H9 (cell line): ENCODE data around the gene WDR70. TPM values are rescaled to one million over a fixed set of nuclear protein-coding genes. Genes with fewer than 3 reads are reported as not detected.
"Not testable (repeated sequence)": the region's sequence is repeated elsewhere in the genome, so short reads cannot be mapped to it uniquely, and the experiment has no call there.

Experiments
- DNase-seq: peaks from one replicate; pipeline ENCODE4 v3.0.0-alpha.2; 2017
- H2AFZ ChIP-seq: one replicate; pipeline ENCODE4 v1.6.1; 2013; ENCODE audit warnings: mild to moderate bottlenecking, low read length, control low read depth, moderate library complexity
- H2AK5ac ChIP-seq: 2 replicates; pipeline ENCODE4 v1.6.1; 2013; ENCODE audit warnings: low read length, control low read depth, mixed read lengths; ENCODE audit not compliant: insufficient read length
- H2BK120ac ChIP-seq: one replicate; pipeline ENCODE4 v1.6.1; 2013; ENCODE audit warnings: low read depth, mild to moderate bottlenecking, low read length, control low read depth, inconsistent platforms; ENCODE audit not compliant: poor library complexity, severe bottlenecking
- H2BK12ac ChIP-seq: 2 replicates; pipeline ENCODE4 v1.6.1; 2013; ENCODE audit warnings: low read length, control low read depth, mixed read lengths, low read depth; ENCODE audit not compliant: insufficient read length
- H2BK15ac ChIP-seq: 2 replicates; pipeline ENCODE4 v1.6.1; 2013; ENCODE audit warnings: low read depth, low read length, control low read depth
- H2BK20ac ChIP-seq: one replicate; pipeline ENCODE4 v1.6.1; 2013; ENCODE audit warnings: low read depth, mild to moderate bottlenecking, low read length, control low read depth, inconsistent platforms; ENCODE audit not compliant: poor library complexity, severe bottlenecking
- H2BK5ac ChIP-seq: 2 replicates; pipeline ENCODE4 v1.6.1; 2013; ENCODE audit warnings: low read length, control low read depth, mixed read lengths; ENCODE audit not compliant: insufficient read length
- H3K14ac ChIP-seq: 2 replicates; pipeline ENCODE4 v1.6.1; 2013; ENCODE audit warnings: low read length, control low read depth; ENCODE audit not compliant: insufficient read depth
- H3K18ac ChIP-seq: 2 replicates; pipeline ENCODE4 v1.6.1; 2013; ENCODE audit warnings: low read depth, mild to moderate bottlenecking, mixed read lengths, low read length, control low read depth; ENCODE audit not compliant: insufficient read length
- H3K23ac ChIP-seq: 2 replicates; pipeline ENCODE4 v1.6.1; 2013; ENCODE audit warnings: low read length, control low read depth, mixed read lengths, low read depth; ENCODE audit not compliant: insufficient read length
- H3K23me2 ChIP-seq: 2 replicates; pipeline ENCODE4 v1.6.1; 2013; ENCODE audit warnings: low read depth, mild to moderate bottlenecking, mixed read lengths, low read length, control low read depth; ENCODE audit not compliant: insufficient read length, poor library complexity, severe bottlenecking
- H3K27ac ChIP-seq: 2 replicates; pipeline ENCODE4 v1.5.1; 2013; ENCODE audit warnings: low read length, control low read depth, mixed read lengths, low read depth; ENCODE audit not compliant: insufficient read length
- H3K27me3 ChIP-seq: 2 replicates; pipeline ENCODE4 v1.6.1; 2013; ENCODE audit warnings: low read length, control low read depth, inconsistent platforms; ENCODE audit not compliant: insufficient read depth
- H3K4ac ChIP-seq: 2 replicates; pipeline ENCODE4 v1.6.1; 2013; ENCODE audit warnings: low read depth, mild to moderate bottlenecking, control low read depth, inconsistent platforms, low read length, moderate library complexity
- H3K4me1 ChIP-seq: 2 replicates; pipeline ENCODE4 v1.6.1; 2013; ENCODE audit warnings: low read length, control low read depth, inconsistent platforms; ENCODE audit not compliant: insufficient read depth
- H3K4me2 ChIP-seq: 2 replicates; pipeline ENCODE4 v1.6.1; 2013; ENCODE audit warnings: low read length, control low read depth, mixed read lengths; ENCODE audit not compliant: insufficient read length, insufficient read depth
- H3K56ac ChIP-seq: 2 replicates; pipeline ENCODE4 v1.6.1; 2013; ENCODE audit warnings: low read depth, mild to moderate bottlenecking, mixed read lengths, low read length, control low read depth; ENCODE audit not compliant: insufficient read length
- H3K79me1 ChIP-seq: 2 replicates; pipeline ENCODE4 v1.6.1; 2013; ENCODE audit warnings: low read depth, mild to moderate bottlenecking, moderate library complexity, low read length, control low read depth, inconsistent platforms; ENCODE audit not compliant: insufficient read depth, poor library complexity, severe bottlenecking
- H3K79me2 ChIP-seq: 2 replicates; pipeline ENCODE4 v1.6.1; 2013; ENCODE audit warnings: low read length, control low read depth, inconsistent platforms; ENCODE audit not compliant: insufficient read depth
- H3K9ac ChIP-seq: 2 replicates; pipeline ENCODE4 v1.6.1; 2013; ENCODE audit warnings: low read length, control low read depth, mixed read lengths; ENCODE audit not compliant: insufficient read length; ENCODE audit errors: extremely low read depth
- H3K9me3 ChIP-seq: one replicate; pipeline ENCODE4 v1.6.1; 2013; ENCODE audit warnings: low read depth, low read length, inconsistent platforms; ENCODE audit not compliant: control insufficient read depth
- H3T11ph ChIP-seq: one replicate; pipeline ENCODE4 v1.6.1; 2013; ENCODE audit warnings: mild to moderate bottlenecking, low read length, control low read depth, inconsistent platforms
- H4K20me1 ChIP-seq: one replicate; pipeline ENCODE4 v1.6.1; 2013; ENCODE audit not compliant: control insufficient read depth, insufficient read length, insufficient read depth
- H4K5ac ChIP-seq: 2 replicates; pipeline ENCODE4 v1.6.1; 2013; ENCODE audit warnings: low read depth, mild to moderate bottlenecking, mixed read lengths, low read length, control low read depth; ENCODE audit not compliant: insufficient read length
- H4K8ac ChIP-seq: replicated peaks from 2 replicates; pipeline ENCODE4 v1.6.1; 2013; ENCODE audit warnings: low read length, control low read depth, mixed read lengths, low read depth; ENCODE audit not compliant: insufficient read length
- H4K91ac ChIP-seq: 2 replicates; pipeline ENCODE4 v1.6.1; 2013; ENCODE audit warnings: low read depth, mild to moderate bottlenecking, moderate library complexity, mixed read lengths, low read length, control low read depth; ENCODE audit not compliant: insufficient read length
- H3K27ac Mint-ChIP-seq, 3 experiments: 2 replicates in 2 of 3; 3 replicates in 1 of 3; pipeline ENCODE4 v1.8.0; 2020 to 2021; ENCODE audit warnings: mixed read lengths in 3 of 3, mild to moderate bottlenecking in 1 of 3, moderate library complexity in 1 of 3
- H3K27me3 Mint-ChIP-seq: 2 replicates; pipeline ENCODE4 v1.8.0; 2021; ENCODE audit warnings: low read depth, mild to moderate bottlenecking, moderate library complexity, mixed read lengths
- H3K36me3 Mint-ChIP-seq, 3 experiments: 2 replicates in 2 of 3; 3 replicates in 1 of 3; pipeline ENCODE4 v1.8.0; 2020 to 2021; ENCODE audit warnings: low read depth in 3 of 3, mixed read lengths in 3 of 3; ENCODE audit not compliant: insufficient read depth in 1 of 3
- H3K4me1 Mint-ChIP-seq, 2 experiments: 2 replicates each; pipeline ENCODE4 v1.8.0; 2020; ENCODE audit warnings: mixed read lengths in 2 of 2
- H3K4me3 Mint-ChIP-seq, 2 experiments: 2 replicates in 1 of 2; 3 replicates in 1 of 2; pipeline ENCODE4 v1.8.0; 2020 to 2021; ENCODE audit warnings: mild to moderate bottlenecking in 2 of 2, mixed read lengths in 2 of 2, moderate library complexity in 1 of 2
- H3K9me3 Mint-ChIP-seq, 2 experiments: 2 replicates in 1 of 2; 3 replicates in 1 of 2; pipeline ENCODE4 v1.8.0; 2020; ENCODE audit warnings: mild to moderate bottlenecking in 2 of 2, mixed read lengths in 2 of 2, moderate library complexity in 1 of 2
- CTCF ChIP-seq: fragments of 200-600 bp; sonication (generic); conservative IDR thresholded peaks from 3 replicates; pipeline ENCODE4 v1.8.0; 2021; ENCODE audit warnings: antibody characterized with exemption, mild to moderate bottlenecking
- WGBS: extraction: QIAGEN DNeasy Blood & Tissue Kit; methylation state at CpG from one replicate; pipeline ENCODE4 v1.1.7; 2013; ENCODE audit warnings: missing lambda C conversion rate, low lambda C conversion rate, mixed read lengths; ENCODE audit not compliant: insufficient read length; ENCODE audit errors: extremely low coverage; 5-methylcytosine and 5-hydroxymethylcytosine counted together
- total RNA-seq: library from RNA; stranded (reverse); gene quantifications from 2 replicates; pipeline ENCODE4 v1.2.1, GENCODE V29; 2021

WDR70 gene
- total RNA-seq, 1 experiment from 2014 or later: 38.1 TPM

GRCh38 chr5:37437711-37438110 is 58.6 kb downstream of the WDR70 start:
- H2AFZ ChIP-seq: no peak overlapping the region
- Mint-ChIP-seq H3K4me3 (no peak overlapping the region), H3K36me3 (peaks cover 0 to 2% (median 0%) of the 10 kb centered on the region in 3 experiments; a peak in 1 of 7 replicates), H3K9me3 (no peaks in the 10 kb centered on the region), H3K27ac (no peak overlapping the region), H3K27me3 (no peaks in the 10 kb centered on the region), H3K4me1 (no peaks in the 10 kb centered on the region)
- H3T11ph ChIP-seq: no peak overlapping the region
- no peak overlapping the region for H3K18ac ChIP-seq
- H2BK15ac ChIP-seq: no peak overlapping the region
- H4K5ac ChIP-seq: no peak overlapping the region
- H2BK120ac ChIP-seq: no peak overlapping the region
- no peak overlapping the region for H3K4me2 ChIP-seq
- H4K91ac ChIP-seq: no peak overlapping the region
- no peak for TF ChIP-seq CTCF
- H2BK12ac ChIP-seq: no peak overlapping the region
- H3K79me1 ChIP-seq: no peaks in the 10 kb centered on the region
- DNase-seq: no peak
- WGBS: no CpG with 5 or more reads among the region's 2 CpGs
- H3K79me2 ChIP-seq: no peaks in the 10 kb centered on the region
- no peaks in the 10 kb centered on the region for H3K27me3 ChIP-seq
- no peak overlapping the region for H2BK5ac ChIP-seq
- no peaks in the 10 kb centered on the region for H3K9me3 ChIP-seq
- H3K9ac ChIP-seq: no peak overlapping the region
- no peak overlapping the region for H3K56ac ChIP-seq
- H4K20me1 ChIP-seq: no peaks in the 10 kb centered on the region
- H3K23me2 ChIP-seq: no peaks in the 10 kb centered on the region
- H2BK20ac ChIP-seq: no peak overlapping the region
- no peak overlapping the region for H3K27ac ChIP-seq
- no peak overlapping the region for H3K4ac ChIP-seq
- H4K8ac ChIP-seq: no peak overlapping the region
- no peak overlapping the region for H3K23ac ChIP-seq
- H3K4me1 ChIP-seq: no peaks in the 10 kb centered on the region; the same call in 1 of the 2 replicates
- no peak overlapping the region for H2AK5ac ChIP-seq
- no peak overlapping the region for H3K14ac ChIP-seq

- H3K4me3 Mint-ChIP-seq, H3K18ac ChIP-seq, H3K27ac Mint-ChIP-seq: not testable (repeated sequence)
Observed at GRCh38 chr5:37445783-37446182, 66.7 kb downstream of the WDR70 start.

More at GRCh38 chr5:37445783-37446182, 66.7 kb downstream of the WDR70 start:
- not testable (repeated sequence) for H3K9ac ChIP-seq, H2BK15ac ChIP-seq, H3K9me3 Mint-ChIP-seq, H3K4me2 ChIP-seq, H2AK5ac ChIP-seq, H3K27me3 ChIP-seq, H3K79me2 ChIP-seq, H3K23ac ChIP-seq, H3K4ac ChIP-seq, H3T11ph ChIP-seq, H3K14ac ChIP-seq, H3K4me1 Mint-ChIP-seq, H3K56ac ChIP-seq, H3K4me1 ChIP-seq, H3K27me3 Mint-ChIP-seq, H2BK5ac ChIP-seq, H4K8ac ChIP-seq, H4K5ac ChIP-seq, H2BK20ac ChIP-seq, H3K27ac ChIP-seq, H3K23me2 ChIP-seq, H4K20me1 ChIP-seq, H4K91ac ChIP-seq, H3K79me1 ChIP-seq, H2BK12ac ChIP-seq, H2AFZ ChIP-seq, H3K9me3 ChIP-seq, H2BK120ac ChIP-seq, DNase-seq
- H3K36me3 Mint-ChIP-seq: peaks cover 29 to 53% (median 29%) of the 10 kb centered on the region in 3 experiments; a peak in 6 of 7 replicates
- no CpG with 5 or more reads among the region's 3 CpGs for whole genome bisulfite sequencing
